GM23248 (cell line): ENCODE data around the gene FGF10.

ENCODE experiments used
- EZH2 ChIP-seq: fragments of 200-600 bp; sonication (generic); IDR thresholded peaks from 2 replicates; pipeline ENCODE4 v1.6.1; 2018; ENCODE audit warnings: antibody characterized with exemption, mild to moderate bottlenecking; ENCODE audit not compliant: insufficient read depth, poor library complexity, severe bottlenecking
- EZH2phosphoT487 ChIP-seq: fragments of 200-600 bp; sonication (generic); IDR thresholded peaks from 2 replicates; pipeline ENCODE4 v1.6.1; 2018; ENCODE audit warnings: antibody characterized with exemption, moderate library complexity, mild to moderate bottlenecking, low read depth; ENCODE audit not compliant: insufficient read depth

GRCh38 chr5:44388321-44389089 lies 715 bp downstream of the FGF10 start:
- no peak for TF ChIP-seq EZH2phosphoT487
- TF ChIP-seq EZH2: no peak
